ENCODE results near the gene CEP164.

- TF ChIP-seq FOSL1 (tag; conservative IDR thresholded peaks at IDR 0.05) (no peak), TCF3 (CRISPR knock-in tag; IDR thresholded peaks at IDR 0.05) (no peak), NCOR1 (IDR thresholded peaks at IDR 0.05) (no peak), ZNF224 (CRISPR knock-in tag; IDR thresholded peaks at IDR 0.05) (no peak), SMARCA5 (IDR thresholded peaks at IDR 0.05) (no peak), MED1 (CRISPR knock-in tag; IDR thresholded peaks at IDR 0.05; ENCODE audit: borderline replicate concordance) (no peak), POLR2A (conservative IDR thresholded peaks at IDR 0.05) (no peak), CEBPB (tag; IDR thresholded peaks at IDR 0.05) (no peak), MAX (CRISPR knock-in tag; IDR thresholded peaks at IDR 0.05) (no peak), RCOR1 (IDR thresholded peaks at IDR 0.05; ENCODE audit: borderline replicate concordance in 1 of 2, low read depth in 2 of 2, low read length in 2 of 2) (no peak), PRPF4 (IDR thresholded peaks at IDR 0.05; ENCODE audit: insufficient read depth, low read depth, low read length, poor library complexity, severe bottlenecking) (no peak)
- TF ChIP-seq, protein P1, sequence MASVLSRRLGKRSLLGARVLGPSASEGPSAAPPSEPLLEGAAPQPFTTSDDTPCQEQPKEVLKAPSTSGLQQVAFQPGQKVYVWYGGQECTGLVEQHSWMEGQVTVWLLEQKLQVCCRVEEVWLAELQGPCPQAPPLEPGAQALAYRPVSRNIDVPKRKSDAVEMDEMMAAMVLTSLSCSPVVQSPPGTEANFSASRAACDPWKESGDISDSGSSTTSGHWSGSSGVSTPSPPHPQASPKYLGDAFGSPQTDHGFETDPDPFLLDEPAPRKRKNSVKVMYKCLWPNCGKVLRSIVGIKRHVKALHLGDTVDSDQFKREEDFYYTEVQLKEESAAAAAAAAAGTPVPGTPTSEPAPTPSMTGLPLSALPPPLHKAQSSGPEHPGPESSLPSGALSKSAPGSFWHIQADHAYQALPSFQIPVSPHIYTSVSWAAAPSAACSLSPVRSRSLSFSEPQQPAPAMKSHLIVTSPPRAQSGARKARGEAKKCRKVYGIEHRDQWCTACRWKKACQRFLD (CRISPR knock-in tag; IDR thresholded peaks at IDR 0.05): no peak
- TF ChIP-seq, protein P2, sequence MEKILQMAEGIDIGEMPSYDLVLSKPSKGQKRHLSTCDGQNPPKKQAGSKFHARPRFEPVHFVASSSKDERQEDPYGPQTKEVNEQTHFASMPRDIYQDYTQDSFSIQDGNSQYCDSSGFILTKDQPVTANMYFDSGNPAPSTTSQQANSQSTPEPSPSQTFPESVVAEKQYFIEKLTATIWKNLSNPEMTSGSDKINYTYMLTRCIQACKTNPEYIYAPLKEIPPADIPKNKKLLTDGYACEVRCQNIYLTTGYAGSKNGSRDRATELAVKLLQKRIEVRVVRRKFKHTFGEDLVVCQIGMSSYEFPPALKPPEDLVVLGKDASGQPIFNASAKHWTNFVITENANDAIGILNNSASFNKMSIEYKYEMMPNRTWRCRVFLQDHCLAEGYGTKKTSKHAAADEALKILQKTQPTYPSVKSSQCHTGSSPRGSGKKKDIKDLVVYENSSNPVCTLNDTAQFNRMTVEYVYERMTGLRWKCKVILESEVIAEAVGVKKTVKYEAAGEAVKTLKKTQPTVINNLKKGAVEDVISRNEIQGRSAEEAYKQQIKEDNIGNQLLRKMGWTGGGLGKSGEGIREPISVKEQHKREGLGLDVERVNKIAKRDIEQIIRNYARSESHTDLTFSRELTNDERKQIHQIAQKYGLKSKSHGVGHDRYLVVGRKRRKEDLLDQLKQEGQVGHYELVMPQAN (IDR thresholded peaks at IDR 0.05; ENCODE audit: borderline replicate concordance): no peak
Measured at GRCh38 chr11:117396970-117397369, 69.3 kb downstream of the CEP164 start.
